Mucosa of rectum (tissue), 2 donors: ENCODE measurements around the gene SFMBT1.

Experiments used
- H3K27ac ChIP-seq, 2 donors: one replicate each; pipeline ENCODE4 v1.7.0; 2013; ENCODE audit warnings: inconsistent platforms in 2 of 2, low read depth in 2 of 2, low read length in 2 of 2
- H3K27me3 ChIP-seq, 2 donors: one replicate each; pipeline ENCODE4 v1.7.0; 2013; ENCODE audit warnings: low read length in 2 of 2; ENCODE audit not compliant: control insufficient read depth in 2 of 2, insufficient read depth in 2 of 2
- H3K36me3 ChIP-seq, 2 donors: one replicate each; pipeline ENCODE4 v1.7.0; 2013; ENCODE audit warnings: low read length in 2 of 2; ENCODE audit not compliant: control insufficient read depth in 2 of 2, insufficient read depth in 2 of 2
- H3K4me1 ChIP-seq, 2 donors: one replicate each; pipeline ENCODE4 v1.7.0; 2013; ENCODE audit warnings: low read length in 2 of 2, mild to moderate bottlenecking in 1 of 2; ENCODE audit not compliant: control insufficient read depth in 2 of 2, insufficient read depth in 2 of 2
- H3K4me3 ChIP-seq, 2 donors: one replicate each; pipeline ENCODE4 v1.7.0; 2013; ENCODE audit warnings: low read length in 2 of 2
- H3K9ac ChIP-seq, 2 donors: one replicate each; pipeline ENCODE4 v1.7.0; 2013; ENCODE audit warnings: low read length in 2 of 2, low read depth in 1 of 2, mild to moderate bottlenecking in 1 of 2
- H3K9me3 ChIP-seq, 2 donors: one replicate each; pipeline ENCODE4 v1.7.0; 2013; ENCODE audit warnings: low read length in 2 of 2; ENCODE audit not compliant: control insufficient read depth in 2 of 2
- donor health status: healthy.
- donor health status: Normal muscosa, but diverticular disease.

Gene SFMBT1

DNA sequence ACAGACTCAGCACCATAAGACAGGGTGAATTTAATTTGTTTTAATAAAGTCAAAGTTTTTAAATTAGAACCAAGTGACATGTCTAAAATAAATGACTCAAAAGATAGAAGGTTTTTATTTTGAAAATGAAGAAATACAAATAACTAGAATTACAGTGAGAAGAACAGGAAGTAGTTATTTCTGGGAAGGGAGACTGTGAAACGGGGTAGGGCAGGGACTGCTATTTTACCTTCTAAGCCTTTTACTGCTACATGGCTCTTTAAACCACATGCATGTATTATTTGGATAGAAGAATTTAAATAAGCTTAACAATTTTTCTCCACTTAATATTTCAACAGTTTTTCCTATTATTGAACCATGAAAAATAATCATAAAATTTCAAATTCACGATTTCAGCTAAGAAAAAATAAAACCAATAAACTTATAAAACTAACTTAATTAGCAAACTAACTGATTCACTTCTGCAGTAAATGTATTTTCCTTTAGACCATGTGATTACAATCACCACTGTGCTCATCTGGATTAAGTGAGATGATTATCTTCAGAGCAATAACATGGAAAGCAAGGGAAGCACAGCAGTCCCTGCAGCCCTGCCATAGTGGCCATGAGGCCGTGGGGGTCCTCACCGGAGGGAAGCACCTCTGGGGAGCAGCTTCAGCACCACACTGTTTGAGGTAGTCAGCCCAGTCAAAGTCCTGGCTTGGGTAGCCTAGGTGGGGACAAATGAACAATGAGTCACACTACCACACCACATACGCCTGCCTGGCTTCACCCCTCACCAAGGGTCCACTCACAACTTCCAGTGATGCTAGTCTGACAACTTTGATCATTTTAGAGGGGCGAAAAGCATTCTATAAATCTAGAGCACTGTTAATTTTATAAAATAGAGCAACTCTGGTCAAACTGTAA lies 120.2 kb downstream of the SFMBT1 start:
- Histone ChIP-seq H3K36me3 (peaks cover 17 to 37% of the 10 kb centered on the region in 2 donors), H3K27ac (no peak overlapping the region), H3K9me3 (no peaks in the 10 kb centered on the region), H3K9ac (no peak overlapping the region), H3K4me3 (no peak overlapping the region), H3K4me1 (no peaks in the 10 kb centered on the region), H3K27me3 (no peaks in the 10 kb centered on the region)

DNA sequence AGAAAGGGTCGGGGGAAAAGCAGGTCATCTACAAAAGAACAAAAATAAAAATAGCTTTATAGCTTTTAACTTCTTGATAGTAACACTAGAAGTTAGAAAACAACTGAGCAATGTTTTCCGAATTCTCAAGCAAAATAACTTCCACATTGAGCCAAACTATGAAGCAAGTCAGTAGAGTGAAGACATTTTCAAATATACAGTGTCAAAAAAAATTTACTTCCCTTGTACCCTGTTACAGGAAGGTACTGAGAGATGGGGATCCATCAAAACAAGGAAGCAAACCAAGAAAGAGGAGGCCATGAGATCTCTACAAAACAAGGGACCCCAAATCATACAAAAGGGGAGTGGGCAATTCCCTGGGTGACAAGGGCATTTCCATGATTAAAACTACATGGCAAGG lies 121.9 kb downstream of the SFMBT1 start:
- no peak overlapping the region for H3K27ac ChIP-seq
- no peaks in the 10 kb centered on the region for H3K27me3 ChIP-seq
- H3K9ac ChIP-seq = no peak overlapping the region
- H3K9me3 ChIP-seq = no peaks in the 10 kb centered on the region
- H3K36me3 ChIP-seq = peaks cover 29 to 47% of the 10 kb centered on the region in 2 donors
- H3K4me3 ChIP-seq = no peak overlapping the region
- H3K4me1 ChIP-seq = no peaks in the 10 kb centered on the region

DNA sequence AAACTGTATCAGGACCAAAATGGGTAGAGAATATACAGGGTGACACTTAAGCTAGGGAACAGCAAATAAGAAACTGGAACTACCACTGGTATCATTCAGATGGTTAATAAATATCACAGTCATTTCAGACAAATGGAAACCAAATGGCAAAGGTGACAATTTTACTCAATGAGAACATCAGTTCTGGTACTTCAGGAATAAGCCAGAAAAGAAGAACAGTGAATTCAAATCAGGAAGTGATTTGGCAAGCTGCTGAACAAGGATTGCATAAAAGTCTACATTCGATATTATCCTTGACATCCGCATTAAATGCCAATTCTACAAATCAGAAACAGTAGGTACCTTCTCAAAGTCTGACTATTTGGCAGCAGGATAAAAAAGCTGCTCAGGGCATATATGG lies 125.0 kb downstream of the SFMBT1 start:
- Histone ChIP-seq H3K9me3 (no peaks in the 10 kb centered on the region), H3K9ac (no peak overlapping the region), H3K4me3 (no peak overlapping the region), H3K27ac (no peak overlapping the region), H3K27me3 (no peaks in the 10 kb centered on the region), H3K4me1 (no peaks in the 10 kb centered on the region), H3K36me3 (peaks cover 21 to 41% of the 10 kb centered on the region in 2 donors)

DNA sequence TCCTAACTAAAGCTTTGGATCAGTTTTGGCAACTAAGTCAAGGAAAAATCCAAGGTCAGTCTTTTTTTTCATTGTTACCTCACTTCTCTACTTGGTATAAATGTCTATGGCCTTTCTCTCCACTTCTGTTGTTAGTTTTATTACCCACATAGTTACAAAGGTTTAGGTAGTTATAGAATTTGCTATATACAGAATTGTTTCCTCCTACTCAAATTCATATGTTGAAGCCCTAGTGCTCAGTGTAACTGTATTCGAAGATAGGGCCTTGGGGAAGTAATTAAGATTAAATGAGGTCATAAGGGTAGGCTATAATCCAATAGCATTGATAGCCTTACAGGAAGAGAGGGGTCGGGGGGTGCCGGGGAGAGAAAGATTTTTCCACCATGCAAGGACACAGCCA lies 128.8 kb downstream of the SFMBT1 start:
- Histone ChIP-seq H3K9ac (no peak overlapping the region), H3K27ac (no peak overlapping the region), H3K4me3 (no peak overlapping the region), H3K4me1 (no peaks in the 10 kb centered on the region), H3K36me3 (peaks cover 33 to 49% of the 10 kb centered on the region in 2 donors), H3K9me3 (no peaks in the 10 kb centered on the region), H3K27me3 (no peaks in the 10 kb centered on the region)

DNA sequence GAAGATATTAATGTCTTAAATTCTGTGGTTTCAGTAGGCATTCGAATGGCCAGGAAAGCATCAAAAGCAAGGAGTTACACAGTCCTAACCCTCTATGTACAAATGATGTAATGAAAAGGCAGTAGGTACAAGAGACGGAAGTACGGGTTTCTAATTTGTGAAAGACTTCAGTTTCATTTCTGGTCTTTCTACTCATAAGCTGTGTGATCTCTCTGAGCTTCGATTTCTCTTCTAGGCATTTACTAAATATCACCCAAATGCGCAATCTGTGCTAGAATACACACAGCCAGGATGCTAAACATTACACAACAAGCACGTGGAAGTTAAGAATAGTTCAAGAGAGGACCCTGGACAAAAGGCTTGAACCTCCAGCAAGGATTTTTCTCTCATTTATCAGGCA lies 130.6 kb downstream of the SFMBT1 start:
- no peak overlapping the region for H3K27ac ChIP-seq
- peaks cover 30 to 50% of the 10 kb centered on the region in 2 donors for H3K36me3 ChIP-seq
- no peak overlapping the region for H3K4me3 ChIP-seq
- H3K27me3 ChIP-seq = no peaks in the 10 kb centered on the region
- no peaks in the 10 kb centered on the region for H3K4me1 ChIP-seq
- H3K9ac ChIP-seq = no peak overlapping the region
- no peaks in the 10 kb centered on the region for H3K9me3 ChIP-seq

DNA sequence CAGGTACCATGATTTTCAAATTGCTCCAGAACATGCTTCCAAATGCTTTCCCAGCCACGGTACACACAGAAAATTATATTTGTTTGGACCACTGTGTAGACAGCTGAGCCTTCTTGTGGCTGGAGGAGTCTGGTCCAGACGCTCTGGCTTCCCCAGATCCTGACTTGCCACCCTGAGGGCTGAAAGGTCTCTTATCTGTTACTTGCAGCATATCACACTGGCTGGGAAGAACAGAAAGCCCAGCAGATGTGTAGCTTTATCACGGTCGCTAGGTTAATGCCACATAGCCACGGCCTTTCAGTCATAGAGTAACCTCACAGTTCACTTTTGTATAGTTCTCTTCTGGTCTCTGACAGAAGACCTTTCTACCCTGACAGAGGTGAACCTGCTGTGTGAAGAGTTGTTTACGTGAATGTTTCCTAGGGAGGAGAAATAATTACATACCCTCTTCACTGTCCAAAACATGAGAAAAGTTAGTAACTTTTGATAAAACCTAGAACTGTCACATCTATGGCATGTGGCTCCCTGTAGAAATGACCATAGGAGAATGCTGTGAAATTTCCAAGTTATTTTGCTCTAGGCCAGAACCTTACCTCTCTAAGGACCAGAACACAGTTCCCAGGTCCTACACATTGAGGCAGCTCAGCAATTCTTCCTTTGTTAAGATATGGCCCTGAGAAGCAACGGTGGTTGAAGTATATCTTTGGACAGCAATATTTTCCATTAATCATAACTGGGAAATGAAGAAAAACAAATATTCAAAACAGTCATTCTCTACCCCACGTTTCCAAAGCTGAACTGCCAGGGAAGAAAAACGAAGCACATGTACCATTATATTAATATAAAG lies 132.8 kb downstream of the SFMBT1 start:
- Histone ChIP-seq H3K9ac (no peak overlapping the region), H3K27ac (no peak overlapping the region), H3K36me3 (peaks cover 21 to 42% of the 10 kb centered on the region in 2 donors)

DNA sequence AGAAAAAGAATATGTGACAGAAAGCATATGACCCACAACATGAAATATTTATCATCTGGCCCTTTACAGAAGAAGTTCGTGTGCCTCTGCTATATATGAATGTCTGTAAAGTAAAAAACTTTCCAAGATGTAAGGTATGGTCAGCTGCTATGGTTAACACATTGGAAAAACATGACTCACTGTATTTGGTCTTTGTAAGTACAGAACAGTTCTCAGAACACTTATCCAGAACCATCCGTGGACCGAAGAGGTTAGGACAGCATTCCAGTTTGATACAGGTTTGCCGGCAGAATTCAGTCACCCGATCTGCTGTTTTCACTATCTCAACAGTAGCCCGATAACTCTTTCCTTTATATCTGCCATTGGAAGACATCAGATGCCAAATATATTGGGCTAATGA lies 135.1 kb downstream of the SFMBT1 start:
- no peaks in the 10 kb centered on the region for H3K27me3 ChIP-seq
- no peak overlapping the region for H3K27ac ChIP-seq
- no peaks in the 10 kb centered on the region for H3K4me1 ChIP-seq
- H3K9ac ChIP-seq = no peak overlapping the region
- no peak overlapping the region for H3K4me3 ChIP-seq
- no peaks in the 10 kb centered on the region for H3K9me3 ChIP-seq
- H3K36me3 ChIP-seq = peaks cover 34 to 47% of the 10 kb centered on the region in 2 donors

More for the DNA sequence above, 132.8 kb downstream of the SFMBT1 start:
- H3K27me3 ChIP-seq = no peaks in the 10 kb centered on the region
- no peaks in the 10 kb centered on the region for H3K4me1 ChIP-seq
- no peaks in the 10 kb centered on the region for H3K9me3 ChIP-seq
- no peak overlapping the region for H3K4me3 ChIP-seq

DNA sequence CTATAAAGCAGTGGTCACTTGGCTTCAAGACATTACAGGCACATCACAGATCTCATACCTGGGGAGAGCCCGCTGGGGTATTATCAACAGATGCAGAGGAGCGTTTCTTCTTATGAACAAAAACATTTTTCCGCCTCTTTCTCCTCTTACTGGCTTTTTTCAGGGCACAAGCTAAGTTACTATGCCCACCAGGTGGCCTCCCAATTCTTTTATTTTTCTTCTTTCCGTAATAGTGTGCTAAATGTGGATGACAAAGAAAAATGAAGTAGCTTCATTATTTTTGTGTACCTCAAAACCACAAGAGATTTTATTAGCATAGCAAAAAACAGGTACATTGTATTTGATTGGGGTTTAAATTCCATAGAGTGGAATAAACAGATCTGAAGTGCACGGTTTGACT lies 138.4 kb downstream of the SFMBT1 start:
- Histone ChIP-seq H3K4me3 (no peak overlapping the region), H3K9ac (no peak overlapping the region), H3K9me3 (no peaks in the 10 kb centered on the region), H3K27me3 (no peaks in the 10 kb centered on the region), H3K36me3 (peaks cover 26 to 28% of the 10 kb centered on the region in 2 donors), H3K27ac (no peak overlapping the region), H3K4me1 (no peaks in the 10 kb centered on the region)

DNA sequence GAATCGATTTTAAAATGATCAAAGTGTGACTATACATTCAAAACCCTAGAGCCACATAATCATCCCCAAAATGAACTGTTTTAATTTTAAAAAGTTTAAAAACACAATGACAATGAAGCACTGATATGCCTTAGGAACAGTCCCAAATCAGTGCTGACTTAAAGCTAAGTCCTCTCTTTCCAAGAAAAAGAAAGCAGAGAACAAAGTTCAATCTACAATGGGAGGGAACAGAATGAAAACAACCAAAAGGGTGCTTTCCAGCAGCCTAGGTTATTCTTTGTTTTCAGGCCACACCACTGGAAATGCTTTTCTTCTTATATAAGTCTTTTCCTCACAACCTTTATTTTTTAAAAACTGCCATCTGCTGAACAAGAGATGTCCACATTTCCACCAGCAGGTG lies 141.3 kb downstream of the SFMBT1 start:
- H3K9me3 ChIP-seq = no peaks in the 10 kb centered on the region
- H3K27me3 ChIP-seq = no peaks in the 10 kb centered on the region
- no peaks in the 10 kb centered on the region for H3K4me1 ChIP-seq
- no peak overlapping the region for H3K27ac ChIP-seq
- no peak overlapping the region for H3K4me3 ChIP-seq
- no peak overlapping the region for H3K9ac ChIP-seq
- peaks cover 19 to 24% of the 10 kb centered on the region in 2 donors for H3K36me3 ChIP-seq

DNA sequence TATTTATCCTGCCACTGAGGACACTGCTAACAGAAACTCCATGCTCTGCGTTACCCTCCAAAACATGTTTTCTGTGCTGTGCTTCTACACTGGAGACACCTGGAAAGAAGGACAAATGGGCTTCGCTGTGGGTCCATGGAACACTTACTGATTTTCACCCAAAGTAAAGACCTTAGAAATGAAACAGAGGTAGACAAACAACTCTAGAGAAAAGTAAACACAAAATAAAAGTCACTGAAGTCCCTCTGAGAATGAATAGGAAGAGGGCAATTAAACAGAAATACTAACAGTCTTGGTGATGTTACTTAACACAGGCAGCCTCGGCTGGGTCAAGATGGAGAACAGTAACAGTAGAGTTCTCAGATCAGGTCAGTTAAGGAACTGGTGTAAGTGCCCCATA lies 141.9 kb downstream of the SFMBT1 start:
- Histone ChIP-seq H3K4me1 (no peaks in the 10 kb centered on the region), H3K9ac (no peak overlapping the region), H3K9me3 (no peaks in the 10 kb centered on the region), H3K36me3 (peaks cover 19 to 22% of the 10 kb centered on the region in 2 donors), H3K27ac (no peak overlapping the region), H3K27me3 (no peaks in the 10 kb centered on the region), H3K4me3 (no peak overlapping the region)
